ENCODE data around the gene RGMB. TPM values are rescaled to one million over a fixed set of nuclear protein-coding genes. Genes with fewer than 3 reads are reported as not detected.

RGMB gene
- total and polyA plus RNA-seq, 2 experiments from 2014 or later: 145 to 201 TPM

DNA sequence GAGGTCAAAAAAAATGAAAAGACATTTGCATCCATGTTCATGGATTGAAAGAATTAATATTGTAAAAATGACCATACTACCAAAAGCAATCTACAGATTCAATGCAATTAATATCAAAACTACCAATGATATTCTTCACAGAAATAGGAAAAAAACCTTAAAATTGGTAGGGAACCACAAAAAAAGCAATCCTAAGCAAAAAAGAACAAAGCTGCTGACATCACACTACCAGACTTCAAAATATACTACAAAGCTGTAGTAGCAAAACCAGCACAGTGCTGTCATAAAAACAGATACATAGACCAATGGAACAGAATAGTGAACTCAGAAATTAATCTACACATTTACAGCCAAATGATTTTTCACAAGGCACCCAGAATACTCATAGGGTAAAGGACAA lies 34.3 kb downstream of the RGMB start:
- Histone ChIP-seq H3K79me2 (ENCODE audit: insufficient read depth) (no peaks in the 10 kb centered on the region), H3F3A (ENCODE audit: insufficient read depth) (no peaks in the 10 kb centered on the region), H3K27ac (no peak overlapping the region), H3K9me2 (ENCODE audit: insufficient read depth) (no peaks in the 10 kb centered on the region), H3K4me1 (ENCODE audit: insufficient read depth) (no peaks in the 10 kb centered on the region), H3K9me3 (ENCODE audit: low read depth) (no peaks in the 10 kb centered on the region), H3K27me3 (replicated peaks; ENCODE audit: insufficient read depth) (no peaks in the 10 kb centered on the region), H4K20me1 (ENCODE audit: insufficient read depth) (0 out of 2 replicates have a peak, but pooled peaks cover 2% of the 10 kb centered on the region), H2AFZ (no peak overlapping the region), H3K36me3 (ENCODE audit: low read depth) (peaks cover 8% of the 10 kb centered on the region; the same call in 1 of the 2 replicates), H3K9ac (no peak overlapping the region), H3K4me2 (ENCODE audit: unreplicated experiment) (no peak overlapping the region), H3K4me3 (no peak overlapping the region)
- TF ChIP-seq EZH2 (IDR thresholded peaks at IDR 0.05; ENCODE audit: insufficient read depth, poor library complexity, severe bottlenecking) (no peak), EZH2phosphoT487 (IDR thresholded peaks at IDR 0.05; ENCODE audit: insufficient read depth, low read depth) (no peak)
- DNase-seq: no peak
- in situ Hi-C loops (cut with MboI): loop anchor here (25.0 kb wide), 1 partner anchor 1596 kb away; no protein-coding TSS in a partner anchor

DNA sequence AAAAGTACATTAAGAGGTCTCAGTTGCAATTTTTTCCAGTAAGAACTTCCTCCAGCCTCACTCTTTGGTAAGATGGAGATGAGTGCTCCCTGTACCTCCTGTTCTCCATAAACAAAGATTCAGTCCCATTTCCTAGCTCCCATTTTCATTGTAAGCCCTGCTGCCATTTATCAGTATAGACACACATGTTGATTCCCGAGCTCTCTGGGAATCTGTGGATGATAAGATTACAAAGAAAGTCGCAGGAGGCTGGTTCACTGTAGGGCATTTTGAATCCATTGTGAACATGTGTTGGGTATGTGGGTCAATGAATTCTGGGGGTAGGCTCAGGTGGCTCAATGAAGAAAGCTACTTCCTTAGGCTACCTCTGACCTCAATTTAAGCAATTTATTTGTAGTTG lies 36.7 kb downstream of the RGMB start:
- TF ChIP-seq EZH2 (IDR thresholded peaks at IDR 0.05; ENCODE audit: insufficient read depth, poor library complexity, severe bottlenecking): no peak
- no peak for TF ChIP-seq EZH2phosphoT487 (IDR thresholded peaks at IDR 0.05; ENCODE audit: insufficient read depth, low read depth)
- DNase-seq: no peak
- peaks cover 8% of the 10 kb centered on the region; the same call in 1 of the 2 replicates for H3K36me3 ChIP-seq (ENCODE audit: low read depth)
- H3K79me2 ChIP-seq (ENCODE audit: insufficient read depth): no peaks in the 10 kb centered on the region
- WGBS, 2 experiments (ENCODE audit: low coverage in 1 of 2, low lambda C conversion rate in 2 of 2, missing lambda C conversion rate in 2 of 2): 51 to 57% methylated on average over 2 of the region's 2 CpGs
- no peaks in the 10 kb centered on the region for H3K9me3 ChIP-seq (ENCODE audit: low read depth)
- H3K4me2 ChIP-seq (ENCODE audit: unreplicated experiment): no peak overlapping the region
- no peak overlapping the region for H2AFZ ChIP-seq
- H3K27ac ChIP-seq: no peak overlapping the region
- in situ Hi-C loops (cut with MboI): loop anchor here (25.0 kb wide), 1 partner anchor 1598 kb away; no protein-coding TSS in a partner anchor
- H3K4me3 ChIP-seq: no peak overlapping the region
- H3K9ac ChIP-seq: no peak overlapping the region
- no peaks in the 10 kb centered on the region for H3F3A ChIP-seq (ENCODE audit: insufficient read depth)
- no peaks in the 10 kb centered on the region for H3K27me3 ChIP-seq (replicated peaks; ENCODE audit: insufficient read depth)
- H3K4me1 ChIP-seq (ENCODE audit: insufficient read depth): no peaks in the 10 kb centered on the region; the same call in 1 of the 2 replicates
- 0 out of 2 replicates have a peak, but pooled peaks cover 2% of the 10 kb centered on the region for H4K20me1 ChIP-seq (ENCODE audit: insufficient read depth)
- H3K9me2 ChIP-seq (ENCODE audit: insufficient read depth): no peaks in the 10 kb centered on the region

DNA sequence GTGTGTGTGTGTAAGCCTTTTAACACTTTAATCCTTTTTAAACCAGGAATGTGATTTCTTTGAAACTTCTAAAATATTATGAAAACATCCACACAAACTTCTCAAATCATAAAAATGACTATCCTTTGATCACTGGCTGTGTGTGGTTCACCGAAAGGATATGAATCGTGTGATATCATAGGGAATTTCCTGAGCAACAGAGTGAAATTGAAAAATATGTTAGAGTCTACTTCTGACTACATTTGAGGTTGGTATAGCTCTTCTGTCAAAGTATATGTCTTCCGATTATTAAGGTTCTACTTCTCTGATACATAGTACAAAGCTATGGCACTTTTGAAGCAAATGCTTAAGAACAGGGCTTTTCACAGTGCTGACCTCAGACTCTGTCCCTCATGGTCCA lies 40.3 kb downstream of the RGMB start:
- DNase-seq: no peak
- Histone ChIP-seq H3K9ac (no peak overlapping the region), H4K20me1 (ENCODE audit: insufficient read depth) (0 out of 2 replicates have a peak, but pooled peaks cover 2% of the 10 kb centered on the region)

DNA sequence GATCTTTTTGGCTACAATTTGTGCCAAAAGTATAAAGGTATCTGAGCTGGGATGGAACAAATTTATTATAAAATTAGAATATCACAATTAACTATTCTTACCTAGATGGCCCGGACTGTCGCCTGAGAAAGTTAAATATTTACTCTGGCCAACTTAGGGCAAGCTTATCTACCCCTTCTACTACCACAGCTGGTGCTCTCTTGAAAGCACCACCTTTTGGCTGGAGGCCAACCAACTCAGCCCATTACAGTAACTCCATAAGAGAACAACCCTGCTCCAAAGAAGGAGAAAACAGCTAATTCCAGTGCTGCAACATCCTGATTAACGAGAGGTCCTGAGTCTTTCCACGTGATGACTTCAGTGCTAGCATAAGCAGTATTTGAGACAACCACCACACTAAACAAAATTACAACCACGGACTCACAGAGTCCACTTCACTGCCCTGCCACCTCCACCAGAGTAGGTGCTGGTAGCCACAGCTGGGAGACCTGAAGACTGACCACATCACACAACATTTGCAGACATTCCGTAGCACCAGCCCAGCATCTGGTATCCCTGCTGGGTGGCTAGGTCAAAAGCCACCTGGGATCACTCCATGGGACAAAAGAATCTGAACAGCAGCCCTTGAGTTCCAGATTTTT lies 43.2 kb downstream of the RGMB start:
- Histone ChIP-seq H3K4me1 (ENCODE audit: insufficient read depth) (no peaks in the 10 kb centered on the region; the same call in 1 of the 2 replicates), H2AFZ (no peak overlapping the region), H3K9ac (no peak overlapping the region), H3K9me2 (ENCODE audit: insufficient read depth) (no peaks in the 10 kb centered on the region), H4K20me1 (ENCODE audit: insufficient read depth) (0 out of 2 replicates have a peak, but pooled peaks cover 2% of the 10 kb centered on the region), H3K27me3 (replicated peaks; ENCODE audit: insufficient read depth) (no peaks in the 10 kb centered on the region), H3K9me3 (ENCODE audit: low read depth) (no peaks in the 10 kb centered on the region), H3K4me3 (no peak overlapping the region), H3K4me2 (ENCODE audit: unreplicated experiment) (no peak overlapping the region), H3K27ac (no peak overlapping the region), H3K79me2 (ENCODE audit: insufficient read depth) (no peaks in the 10 kb centered on the region), H3K36me3 (ENCODE audit: low read depth) (0 out of 2 replicates have a peak, but pooled peaks cover 5% of the 10 kb centered on the region), H3F3A (ENCODE audit: insufficient read depth) (no peaks in the 10 kb centered on the region)
- in situ Hi-C loops (cut with MboI): loop anchor here (25.0 kb wide), 1 partner anchor 1604 kb away; no protein-coding TSS in a partner anchor
- WGBS, 2 experiments (ENCODE audit: low coverage in 1 of 2, low lambda C conversion rate in 2 of 2, missing lambda C conversion rate in 2 of 2): 95 to 97% methylated on average over 6 of the region's 6 CpGs
- TF ChIP-seq EZH2 (IDR thresholded peaks at IDR 0.05; ENCODE audit: insufficient read depth, poor library complexity, severe bottlenecking) (no peak), EZH2phosphoT487 (IDR thresholded peaks at IDR 0.05; ENCODE audit: insufficient read depth, low read depth) (no peak)
- DNase-seq: no peak

More for the DNA sequence above, 40.3 kb downstream of the RGMB start:
- H3K27me3 ChIP-seq (replicated peaks; ENCODE audit: insufficient read depth): no peaks in the 10 kb centered on the region
- no peaks in the 10 kb centered on the region for H3K9me2 ChIP-seq (ENCODE audit: insufficient read depth)
- 94 to 95% methylated on average over 3 of the region's 3 CpGs for WGBS, 2 experiments (ENCODE audit: low coverage in 1 of 2, low lambda C conversion rate in 2 of 2, missing lambda C conversion rate in 2 of 2)
- no peak overlapping the region for H3K27ac ChIP-seq
- H3K9me3 ChIP-seq (ENCODE audit: low read depth): no peaks in the 10 kb centered on the region
- H3K36me3 ChIP-seq (ENCODE audit: low read depth): no peaks in the 10 kb centered on the region
- H3K79me2 ChIP-seq (ENCODE audit: insufficient read depth): no peaks in the 10 kb centered on the region
- no peak overlapping the region for H3K4me3 ChIP-seq
- no peak overlapping the region for H2AFZ ChIP-seq
- TF ChIP-seq EZH2phosphoT487 (IDR thresholded peaks at IDR 0.05; ENCODE audit: insufficient read depth, low read depth) (no peak), EZH2 (IDR thresholded peaks at IDR 0.05; ENCODE audit: insufficient read depth, poor library complexity, severe bottlenecking) (no peak)
- no peaks in the 10 kb centered on the region for H3F3A ChIP-seq (ENCODE audit: insufficient read depth)
- H3K4me1 ChIP-seq (ENCODE audit: insufficient read depth): no peaks in the 10 kb centered on the region; the same call in 1 of the 2 replicates
- in situ Hi-C loops (cut with MboI): loop anchor here (25.0 kb wide), 1 partner anchor 1601 kb away; no protein-coding TSS in a partner anchor
- H3K4me2 ChIP-seq (ENCODE audit: unreplicated experiment): no peak overlapping the region
